GM12864 (cell line): ENCODE measurements around the gene EGLN2.

Experiments used
- DNase-seq: peaks from one replicate; pipeline ENCODE4 v3.0.0-alpha.2; 2011; ENCODE audit warnings: low read depth
- H3K4me3 ChIP-seq: 2 replicates; pipeline ENCODE4 v1.5.1; 2011; ENCODE audit warnings: mild to moderate bottlenecking, low read depth, low read length, control low read depth
- CTCF ChIP-seq: IDR thresholded peaks from 2 replicates; pipeline ENCODE4 v1.5.1; 2011; ENCODE audit warnings: low read depth, mild to moderate bottlenecking, moderate library complexity, low read length, control low read depth, inconsistent platforms; ENCODE audit errors: missing control alignments

Gene EGLN2

GRCh38 chr19:40798683-40799557 is at the start of gene EGLN2:
Gene EGLN2, plus strand, starts transcription at chr19:40799191. Its CDS starts 1,382 bp downstream, at chr19:40800573.
- TF ChIP-seq CTCF = no peak
- DNase-seq = peak; percentile 99
- H3K4me3 ChIP-seq = peak within 1 kb of the TSS; percentile 76

- H3K4me3 ChIP-seq = peak within 1 kb of the TSS; percentile 77
- DNase-seq = peak; percentile 99
- no peak for TF ChIP-seq CTCF
These were observed 48.7 kb upstream of the EGLN2 start, which contains the start of gene ACTMAP for GRCh38 chr19:40750058-40750873. Gene ACTMAP, minus strand, starts transcription at chr19:40750477. Its CDS starts 674 bp downstream, at chr19:40749803.

GRCh38 chr19:40750874-40751537 is 48.0 kb upstream of the EGLN2 start, which contains the start of gene SNRPA:
Gene SNRPA, plus strand, starts transcription at chr19:40751203. Its CDS starts 206 bp downstream, at chr19:40751409.
- no peak for TF ChIP-seq CTCF
- DNase-seq = peak; percentile 95
- peak within 1 kb of the TSS; percentile 77 for H3K4me3 ChIP-seq

DNA sequence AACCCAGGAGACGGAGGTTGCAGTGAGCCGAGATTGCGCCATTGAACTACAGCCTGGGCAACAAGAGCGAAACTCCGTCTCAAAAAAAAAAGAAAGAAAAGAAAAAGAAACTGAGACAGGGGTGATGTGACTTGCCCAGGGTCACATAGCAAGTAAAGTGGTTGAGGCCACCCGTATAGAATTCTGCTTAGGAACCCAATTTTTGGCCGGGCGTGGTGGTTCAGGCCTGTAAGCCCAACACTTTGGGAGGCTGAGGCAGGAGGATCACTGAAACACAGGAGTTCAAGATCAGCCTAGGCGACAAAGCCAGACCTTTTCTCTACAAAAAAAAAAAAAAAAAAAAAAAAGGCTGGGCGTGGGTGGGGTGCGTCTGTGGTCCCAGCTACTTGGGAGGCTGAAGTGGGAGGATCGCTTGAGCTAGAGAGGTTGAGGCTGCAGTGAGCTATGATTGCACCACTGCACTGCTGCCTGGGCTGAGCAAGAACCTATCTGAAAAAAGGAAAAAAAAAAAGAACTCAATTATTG is 46.7 kb upstream of the EGLN2 start:
- no peak for DNase-seq
- TF ChIP-seq CTCF = no peak
- H3K4me3 ChIP-seq = peak overlapping the region; percentile 77

- TF ChIP-seq CTCF = no peak
- H3K4me3 ChIP-seq = peak overlapping the region; percentile 55
- DNase-seq = no peak
These were observed 44.3 kb upstream of the EGLN2 start for GRCh38 chr19:40754611-40755247.

DNA sequence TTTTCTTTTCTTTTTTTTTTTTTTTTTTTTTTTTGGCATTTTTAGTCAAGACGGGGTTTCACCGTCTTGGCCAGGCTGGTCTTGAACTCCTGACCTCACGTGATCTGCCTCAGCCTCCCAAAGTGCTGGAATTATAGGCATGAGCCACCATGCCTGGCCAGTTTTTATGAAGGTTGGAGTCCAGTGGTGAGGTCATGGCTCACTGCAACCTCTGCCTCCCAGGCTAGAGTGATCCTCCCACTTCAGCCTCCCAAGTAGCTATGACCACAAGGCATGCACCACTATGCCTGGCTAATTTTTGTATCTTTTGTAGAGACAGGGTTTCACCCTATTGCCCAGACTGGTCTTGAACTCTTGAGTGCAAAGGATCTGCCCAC is 43.8 kb upstream of the EGLN2 start:
- H3K4me3 ChIP-seq = peak overlapping the region; percentile 55
- no peak for DNase-seq
- TF ChIP-seq CTCF = no peak
